HCT116 (cell line): Measurements from ENCODE around the gene OTUD7B. TPM values are rescaled to one million over a fixed set of nuclear protein-coding genes. Genes with fewer than 3 reads are reported as not detected.

Source experiments
- ATAC-seq: fragments of 200-7000 bp; cut with Tn5 transposase; 2 replicates; pipeline ENCODE4 v1.9.1; 2020; ENCODE audit warnings: mild to moderate bottlenecking, moderate library complexity
- BruUV-seq: library from RNA; stranded (reverse); fragments of 400-500 nt; replicated peaks from 2 replicates; lab custom pipeline; 2021; lab: Mats Ljungman, UMichigan
- CTCF ChIA-PET: fragments of 300-600 bp; sonication (Branson Sonifier 250); formaldehyde crosslinking; loops from one replicate; lab custom pipeline; 2021; ENCODE audit warnings: antibody characterized with exemption; lab: Charles Lee
- POLR2A ChIA-PET: fragments of 300-600, 350-600 bp; sonication (Branson Sonifier 250); formaldehyde crosslinking; loops from one replicate; lab custom pipeline; 2021; ENCODE audit warnings: antibody characterized with exemption; lab: Charles Lee
- RAD21 ChIA-PET, 2 experiments: fragments of 300-600 bp; sonication (Branson Sonifier 250); formaldehyde crosslinking; loops; one replicate each; lab custom pipeline; 2023; ENCODE audit warnings: low total read pairs in 2 of 2; ENCODE audit not compliant: uncharacterized antibody in 2 of 2, unreplicated experiment in 2 of 2, low non-redundant PET in 1 of 2; lab: Charles Lee
- DNase-seq: peaks from one replicate; pipeline ENCODE4 v3.0.0-alpha.2; 2010; ENCODE audit warnings: low read depth, low spot score
- H2AFZ ChIP-seq: fragments of 200-600 bp; shearing (Covaris generic), sonication (generic); 2 replicates; pipeline ENCODE4 v1.6.1; 2017; ENCODE audit warnings: low read depth, mixed run types, mixed read lengths, antibody characterized with exemption, low read length; ENCODE audit not compliant: poor library complexity, severe bottlenecking
- H3K27ac ChIP-seq: 2 replicates; pipeline ENCODE4 v1.5.1; 2012; ENCODE audit warnings: low read depth, low read length
- H3K27me3 ChIP-seq: fragments of 200-600 bp; sonication (generic); 2 replicates; pipeline ENCODE4 v1.6.1; 2016; ENCODE audit warnings: mixed run types, low read length, mixed read lengths; ENCODE audit not compliant: insufficient read depth
- H3K36me3 ChIP-seq, 2 experiments: fragments of 200-500 bp in 1 of 2; fragments of 200-600 bp in 1 of 2; sonication (Bioruptor generic) in 1 of 2; sonication (generic) in 1 of 2; 2 replicates each; pipeline versions ENCODE4 v1.5.1 to v1.6.1; 2014 to 2016; ENCODE audit warnings: low read length in 2 of 2, inconsistent platforms in 1 of 2, mixed read lengths in 1 of 2, mixed run types in 1 of 2; ENCODE audit not compliant: insufficient read depth in 2 of 2, control insufficient read depth in 1 of 2
- H3K4me1 ChIP-seq, 2 experiments: fragments of 200-600 bp in 1 of 2; sonication (generic) in 1 of 2; 2 replicates each; pipeline versions ENCODE4 v1.5.1 to v1.6.1; 2012 to 2017; ENCODE audit warnings: low read length in 2 of 2, inconsistent platforms in 1 of 2, mild to moderate bottlenecking in 1 of 2, mixed read lengths in 1 of 2, mixed run types in 1 of 2, moderate library complexity in 1 of 2; ENCODE audit not compliant: insufficient read depth in 2 of 2, control insufficient read depth in 1 of 2
- H3K4me2 ChIP-seq: fragments of 200-600 bp; sonication (generic); 2 replicates; pipeline ENCODE4 v1.6.1; 2017; ENCODE audit warnings: mixed run types, low read length, mixed read lengths
- H3K4me3 ChIP-seq, 2 experiments: fragments of 200-600 bp in 1 of 2; sonication (generic) in 1 of 2; replicated peaks in 1 of 2; 2 replicates each; pipeline ENCODE4 v1.5.1; 2011 to 2016; ENCODE audit warnings: low read length in 2 of 2, control low read depth in 1 of 2, low read depth in 1 of 2, mild to moderate bottlenecking in 1 of 2, mixed read lengths in 1 of 2, mixed run types in 1 of 2
- H3K79me2 ChIP-seq: fragments of 200-600 bp; sonication (generic); 2 replicates; pipeline ENCODE4 v1.6.1; 2017; ENCODE audit warnings: mild to moderate bottlenecking, mixed run types, low read length, moderate library complexity, mixed read lengths; ENCODE audit not compliant: insufficient read depth
- H3K9ac ChIP-seq: fragments of 200-600 bp; sonication (generic); 2 replicates; pipeline ENCODE4 v1.6.1; 2016; ENCODE audit warnings: low read length, mixed read lengths
- H3K9me2 ChIP-seq: fragments of 200-600 bp; sonication (generic), shearing (Covaris generic); 2 replicates; pipeline ENCODE4 v1.6.1; 2017; ENCODE audit warnings: mixed run types, mild to moderate bottlenecking, moderate library complexity; ENCODE audit not compliant: insufficient read depth
- H3K9me3 ChIP-seq, 2 experiments: fragments of 200-500 bp in 1 of 2; fragments of 200-600 bp in 1 of 2; sonication (Bioruptor generic) in 1 of 2; sonication (generic) in 1 of 2; 2 replicates each; pipeline ENCODE4 v1.6.1; 2014 to 2017; ENCODE audit warnings: low read length in 2 of 2, mixed read lengths in 2 of 2, inconsistent platforms in 1 of 2, low read depth in 1 of 2, mild to moderate bottlenecking in 1 of 2, mixed run types in 1 of 2, moderate library complexity in 1 of 2; ENCODE audit not compliant: control insufficient read depth in 1 of 2, insufficient read depth in 1 of 2
- H4K20me1 ChIP-seq: fragments of 200-600 bp; sonication (generic), shearing (Covaris generic); 2 replicates; pipeline ENCODE4 v1.6.1; 2017; ENCODE audit warnings: mixed run types, mild to moderate bottlenecking, moderate library complexity; ENCODE audit not compliant: insufficient read depth
- CBX3 ChIP-seq: IDR thresholded peaks from 2 replicates; pipeline ENCODE4 v1.6.1; 2012; ENCODE audit warnings: low read depth
- EZH2 ChIP-seq: fragments of 200-600 bp; sonication (generic); IDR thresholded peaks from 2 replicates; pipeline ENCODE4 v1.6.1; 2017; ENCODE audit warnings: antibody characterized with exemption, mixed run types
- EZH2phosphoT487 ChIP-seq: fragments of 200-600 bp; IDR thresholded peaks from 2 replicates; pipeline ENCODE4 v1.6.1; 2018; ENCODE audit warnings: antibody characterized with exemption, borderline replicate concordance
- POLR2AphosphoS5 ChIP-seq: IDR thresholded peaks from 2 replicates; pipeline ENCODE4 v1.6.1; 2011; ENCODE audit warnings: mild to moderate bottlenecking, low read depth, low read length, moderate library complexity
- SIN3A ChIP-seq: IDR thresholded peaks from 2 replicates; pipeline ENCODE4 v1.6.1; 2012; ENCODE audit warnings: low read depth
- SP1 ChIP-seq: IDR thresholded peaks from 2 replicates; pipeline ENCODE4 v1.6.1; 2012; ENCODE audit warnings: low read depth
- SRF ChIP-seq: IDR thresholded peaks from 2 replicates; pipeline ENCODE4 v1.6.1; 2012; ENCODE audit warnings: low read depth
- ZFX ChIP-seq: fragments of 450-650 bp; IDR thresholded peaks from 2 replicates; pipeline ENCODE4 v1.6.1; 2017
- ZNF274 ChIP-seq: fragments of 200-500 bp; sonication (Bioruptor generic); IDR thresholded peaks from 2 replicates; pipeline ENCODE4 v1.6.1; 2014; ENCODE audit warnings: mild to moderate bottlenecking, low read depth, low read length, inconsistent platforms
- intact Hi-C: fragments of 100-400 bp; cut with micrococcal nuclease; formaldehyde crosslinking; loops from 2 replicates; pipeline ENCODE4 v1.10.0; 2022
- total RNA-seq: library from RNA; stranded (reverse); gene quantifications from one replicate; pipeline ENCODE4 v1.2.1, GENCODE V29; 2021; ENCODE audit not compliant: unreplicated experiment
- TF ChIP-seq, protein P1 (sequence below): IDR thresholded peaks from 2 replicates; pipeline ENCODE4 v1.6.1; 2012
- TF ChIP-seq, protein P2 (sequence below): IDR thresholded peaks from 2 replicates; pipeline ENCODE4 v1.6.1; 2012
- TF ChIP-seq, protein P3 (sequence below), 3 experiments: fragments of 200-600 bp in 1 of 3; sonication (generic) in 1 of 3; IDR thresholded peaks in 2 of 3; conservative IDR thresholded peaks in 1 of 3; 2 replicates each; pipeline ENCODE4 v1.5.1; 2012 to 2017; ENCODE audit warnings: low read depth in 2 of 3, low read length in 2 of 3, antibody characterized with exemption in 1 of 3, borderline replicate concordance in 1 of 3, control low read depth in 1 of 3, mild to moderate bottlenecking in 1 of 3, mixed read lengths in 1 of 3, mixed run types in 1 of 3, moderate library complexity in 1 of 3; ENCODE audit not compliant: insufficient read depth in 1 of 3

Gene OTUD7B
- total RNA-seq, 1 experiment from 2014 or later: 23.7 TPM

DNA sequence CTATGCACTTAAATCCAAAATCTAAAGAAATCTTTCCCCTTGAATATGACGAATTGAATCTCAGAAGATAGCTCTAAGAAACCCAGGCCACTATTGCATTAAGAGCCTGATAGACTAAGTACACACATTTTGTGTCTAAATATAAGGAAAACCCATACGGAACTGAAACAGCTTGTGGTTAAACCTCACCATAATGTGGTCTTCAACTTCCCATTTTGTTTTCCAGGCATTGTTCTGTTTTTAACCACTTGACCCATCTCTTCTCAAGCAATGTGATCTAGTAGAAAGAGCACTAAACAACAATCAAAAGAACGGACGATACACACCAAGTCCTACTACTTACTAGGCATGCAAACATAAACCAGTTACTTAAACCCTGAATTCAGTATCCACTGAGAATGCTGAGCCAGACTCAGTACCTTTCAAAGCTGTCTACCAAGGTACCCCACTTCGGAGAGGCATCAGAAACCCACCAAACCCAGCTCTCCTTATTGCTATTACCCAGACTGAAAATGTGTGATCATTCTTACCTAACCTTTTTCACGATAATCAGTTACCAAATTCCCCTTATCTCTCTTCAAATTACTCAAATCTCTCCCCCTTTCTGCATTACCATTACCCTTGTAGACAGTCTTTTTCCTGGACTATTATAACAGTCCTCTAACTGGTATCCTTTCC is 12.8 kb downstream of the OTUD7B start:
- Histone ChIP-seq H3K9me3 (no peaks in the 10 kb centered on the region), H3K9ac (no peak overlapping the region), H3K9me2 (no peaks in the 10 kb centered on the region), H3K4me2 (no peak overlapping the region), H4K20me1 (no peaks in the 10 kb centered on the region), H2AFZ (no peak overlapping the region), H3K27me3 (no peaks in the 10 kb centered on the region), H3K36me3 (peaks cover 0 to 3% of the 10 kb centered on the region in 2 experiments; a peak in 2 of 4 replicates), H3K4me3 (no peak overlapping the region), H3K79me2 (peaks cover 50% of the 10 kb centered on the region), H3K4me1 (no peaks in the 10 kb centered on the region), H3K27ac (no peak overlapping the region)
- RAD21 ChIA-PET: no interaction called here
- no TSS peak for BruUV-seq
- TF ChIP-seq POLR2AphosphoS5: no peak
- no peak for TF ChIP-seq EZH2
- TF ChIP-seq, protein P1, sequence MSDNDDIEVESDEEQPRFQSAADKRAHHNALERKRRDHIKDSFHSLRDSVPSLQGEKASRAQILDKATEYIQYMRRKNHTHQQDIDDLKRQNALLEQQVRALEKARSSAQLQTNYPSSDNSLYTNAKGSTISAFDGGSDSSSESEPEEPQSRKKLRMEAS: no peak
- TF ChIP-seq, protein P2, sequence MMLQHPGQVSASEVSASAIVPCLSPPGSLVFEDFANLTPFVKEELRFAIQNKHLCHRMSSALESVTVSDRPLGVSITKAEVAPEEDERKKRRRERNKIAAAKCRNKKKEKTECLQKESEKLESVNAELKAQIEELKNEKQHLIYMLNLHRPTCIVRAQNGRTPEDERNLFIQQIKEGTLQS: no peak
- no peak for TF ChIP-seq SP1
- no peak for TF ChIP-seq SIN3A
- TF ChIP-seq ZNF274: no peak
- no peak for TF ChIP-seq ZFX
- TF ChIP-seq, protein P3, sequence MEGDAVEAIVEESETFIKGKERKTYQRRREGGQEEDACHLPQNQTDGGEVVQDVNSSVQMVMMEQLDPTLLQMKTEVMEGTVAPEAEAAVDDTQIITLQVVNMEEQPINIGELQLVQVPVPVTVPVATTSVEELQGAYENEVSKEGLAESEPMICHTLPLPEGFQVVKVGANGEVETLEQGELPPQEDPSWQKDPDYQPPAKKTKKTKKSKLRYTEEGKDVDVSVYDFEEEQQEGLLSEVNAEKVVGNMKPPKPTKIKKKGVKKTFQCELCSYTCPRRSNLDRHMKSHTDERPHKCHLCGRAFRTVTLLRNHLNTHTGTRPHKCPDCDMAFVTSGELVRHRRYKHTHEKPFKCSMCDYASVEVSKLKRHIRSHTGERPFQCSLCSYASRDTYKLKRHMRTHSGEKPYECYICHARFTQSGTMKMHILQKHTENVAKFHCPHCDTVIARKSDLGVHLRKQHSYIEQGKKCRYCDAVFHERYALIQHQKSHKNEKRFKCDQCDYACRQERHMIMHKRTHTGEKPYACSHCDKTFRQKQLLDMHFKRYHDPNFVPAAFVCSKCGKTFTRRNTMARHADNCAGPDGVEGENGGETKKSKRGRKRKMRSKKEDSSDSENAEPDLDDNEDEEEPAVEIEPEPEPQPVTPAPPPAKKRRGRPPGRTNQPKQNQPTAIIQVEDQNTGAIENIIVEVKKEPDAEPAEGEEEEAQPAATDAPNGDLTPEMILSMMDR (IDR thresholded peaks at IDR 0.05 in 2 of 3, conservative IDR thresholded peaks at IDR 0.05 in 1 of 3; ENCODE audit: borderline replicate concordance in 1 of 3, insufficient read depth in 1 of 3, low read depth in 2 of 3, low read length in 2 of 3): no peak
- no peak for TF ChIP-seq CBX3
- no peak for TF ChIP-seq EZH2phosphoT487
- TF ChIP-seq SRF: no peak
- ATAC-seq (no peak), DNase-seq (no peak)
- POLR2A ChIA-PET: no interaction called here
- intact Hi-C loops: no loop called here
- CTCF ChIA-PET: no interaction called here
